Measurements from ENCODE around the gene PDLIM3.
"Not testable (repeated sequence)": the region's sequence is repeated elsewhere in the genome, so short reads cannot be mapped to it uniquely, and the experiment has no call there.

- TF ChIP-seq KDM6A (CRISPR knock-in tag; IDR thresholded peaks at IDR 0.05; ENCODE audit: low read depth); EZH2 (conservative IDR thresholded peaks at IDR 0.05; ENCODE audit: low read depth, low read length); TCF12 (IDR thresholded peaks at IDR 0.05); TCF12 (CRISPR knock-in tag; IDR thresholded peaks at IDR 0.05); XRCC5 (optimal IDR thresholded peaks at IDR 0.05; ENCODE audit: low read length); ZNF597 (CRISPR knock-in tag; IDR thresholded peaks at IDR 0.05); ZNF3 (CRISPR knock-in tag; IDR thresholded peaks at IDR 0.05); ARID4A (CRISPR knock-in tag; IDR thresholded peaks at IDR 0.05; ENCODE audit: borderline replicate concordance); ZNF761 (CRISPR knock-in tag; conservative IDR thresholded peaks at IDR 0.05); HOMEZ (CRISPR knock-in tag; IDR thresholded peaks at IDR 0.05; ENCODE audit: low read depth); POLR2AphosphoS5 (IDR thresholded peaks at IDR 0.05; ENCODE audit: low read depth, low read length); MEIS1 (CRISPR knock-in tag; IDR thresholded peaks at IDR 0.05; ENCODE audit: borderline replicate concordance): not testable (repeated sequence)
Observed at GRCh38 chr4:185559251-185559914, 24.1 kb upstream of the PDLIM3 start.
